ENCODE results near the gene PEBP1. TPM values are rescaled to one million over a fixed set of nuclear protein-coding genes. Genes with fewer than 3 reads are reported as not detected.
A peak's percentile ranks its signal among the peaks of the same experiment; 100 is the strongest.

Gene PEBP1
- total and polyA plus RNA-seq, 11 donors: 295 to 751 (median 420) TPM

- H3K4me1 ChIP-seq: peaks cover 0 to 16% (median 6%) of the 10 kb centered on the region in 12 donors
- H3K27me3 ChIP-seq: no peaks in the 10 kb centered on the region
- no peak for TF ChIP-seq POLR2A (IDR thresholded peaks at IDR 0.05)
- TF ChIP-seq, protein P1, sequence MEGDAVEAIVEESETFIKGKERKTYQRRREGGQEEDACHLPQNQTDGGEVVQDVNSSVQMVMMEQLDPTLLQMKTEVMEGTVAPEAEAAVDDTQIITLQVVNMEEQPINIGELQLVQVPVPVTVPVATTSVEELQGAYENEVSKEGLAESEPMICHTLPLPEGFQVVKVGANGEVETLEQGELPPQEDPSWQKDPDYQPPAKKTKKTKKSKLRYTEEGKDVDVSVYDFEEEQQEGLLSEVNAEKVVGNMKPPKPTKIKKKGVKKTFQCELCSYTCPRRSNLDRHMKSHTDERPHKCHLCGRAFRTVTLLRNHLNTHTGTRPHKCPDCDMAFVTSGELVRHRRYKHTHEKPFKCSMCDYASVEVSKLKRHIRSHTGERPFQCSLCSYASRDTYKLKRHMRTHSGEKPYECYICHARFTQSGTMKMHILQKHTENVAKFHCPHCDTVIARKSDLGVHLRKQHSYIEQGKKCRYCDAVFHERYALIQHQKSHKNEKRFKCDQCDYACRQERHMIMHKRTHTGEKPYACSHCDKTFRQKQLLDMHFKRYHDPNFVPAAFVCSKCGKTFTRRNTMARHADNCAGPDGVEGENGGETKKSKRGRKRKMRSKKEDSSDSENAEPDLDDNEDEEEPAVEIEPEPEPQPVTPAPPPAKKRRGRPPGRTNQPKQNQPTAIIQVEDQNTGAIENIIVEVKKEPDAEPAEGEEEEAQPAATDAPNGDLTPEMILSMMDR (IDR thresholded peaks at IDR 0.05): no peak
- H3K4me3 ChIP-seq: no peak overlapping the region
- 62 to 87% (median 85%) methylated on average over 3 of the region's 3 CpGs for WGBS, 4 donors
- peaks cover 0 to 8% (median 0%) of the 10 kb centered on the region in 9 donors for H3K36me3 ChIP-seq
- no peak overlapping the region for H3K27ac ChIP-seq
- intact Hi-C loops (cut with DNase I): no loop called here
- DNase-seq: no peak
- ATAC-seq: no peak
- no peaks in the 10 kb centered on the region for H3K9me3 ChIP-seq
These were observed 37.5 kb upstream of the PEBP1 start for GRCh38 chr12:118098401-118098800.

DNA sequence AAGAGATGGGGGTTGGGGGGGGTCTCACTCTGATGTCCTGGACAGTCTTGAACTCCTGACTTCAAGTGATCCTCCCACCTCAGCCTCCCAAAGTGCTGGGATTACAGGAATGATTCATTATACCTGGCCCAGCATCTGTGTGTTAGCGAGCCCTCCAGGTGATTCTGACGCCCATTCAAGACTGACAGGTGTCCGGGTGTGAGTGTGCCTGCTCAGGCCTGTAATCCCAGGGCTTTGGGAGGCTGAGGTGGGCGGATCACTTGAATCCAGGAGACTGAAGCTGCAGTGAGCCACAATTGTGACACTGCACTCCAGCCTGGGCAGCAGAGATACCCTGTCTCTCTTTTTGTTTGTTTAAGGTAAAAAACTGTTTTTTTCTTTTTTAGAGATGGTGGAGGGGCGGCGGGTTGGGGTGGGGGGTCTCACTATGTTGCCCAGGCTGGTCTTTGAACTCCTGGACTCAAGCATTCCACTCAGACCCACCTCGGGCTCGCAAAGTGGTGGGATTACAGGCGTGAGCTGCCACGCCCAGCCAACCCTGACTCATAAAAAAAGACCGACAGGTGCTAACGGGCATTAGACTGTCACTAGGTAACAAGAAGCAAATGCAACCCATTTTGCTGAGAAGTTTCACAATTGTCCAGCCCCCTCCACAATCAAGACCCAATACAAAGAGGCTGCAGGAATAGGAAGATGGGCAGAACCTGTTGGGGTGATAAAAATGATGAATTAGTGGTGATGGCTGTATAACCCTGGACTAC, 36.8 kb upstream of the PEBP1 start:
- Histone ChIP-seq H3K4me3 (no peak overlapping the region), H3K4me1 (peaks cover 0 to 19% (median 6%) of the 10 kb centered on the region in 12 donors), H3K27me3 (no peaks in the 10 kb centered on the region), H3K27ac (no peak overlapping the region), H3K36me3 (peaks cover 0 to 8% (median 0%) of the 10 kb centered on the region in 9 donors), H3K9me3 (no peaks in the 10 kb centered on the region)
- no peak for TF ChIP-seq POLR2A (IDR thresholded peaks at IDR 0.05)
- TF ChIP-seq, protein P1 (IDR thresholded peaks at IDR 0.05): no peak
- ATAC-seq (no peak), DNase-seq (no peak)
- WGBS, 4 donors: 94 to 96% (median 95%) methylated on average over 12 of the region's 12 CpGs
- intact Hi-C loops (cut with DNase I): no loop called here

GRCh38 chr12:118101051-118101450, 34.9 kb upstream of the PEBP1 start:
- H3K9me3 ChIP-seq: no peaks in the 10 kb centered on the region
- H3K27ac ChIP-seq: no peak overlapping the region
- ATAC-seq (no peak), DNase-seq (no peak)
- H3K36me3 ChIP-seq: no peaks in the 10 kb centered on the region
- no peak overlapping the region for H3K4me3 ChIP-seq
- TF ChIP-seq, protein P1 (IDR thresholded peaks at IDR 0.05): no peak
- no peak for TF ChIP-seq POLR2A (IDR thresholded peaks at IDR 0.05)
- intact Hi-C loops (cut with DNase I): loop anchor here in 6 of 10 donors (5.0 to 10.0 kb wide), 3 partner anchors 34 to 226 kb away; partner anchors contain the start of gene WSB2 (in 5 of the 6)
- H3K27me3 ChIP-seq: no peaks in the 10 kb centered on the region
- 84 to 90% (median 87%) methylated on average over 3 of the region's 3 CpGs for WGBS, 4 donors
- H3K4me1 ChIP-seq: peaks cover 0 to 19% (median 9%) of the 10 kb centered on the region in 12 donors

- no peak for DNase-seq
- peak overlapping the region in 1 of 12 donors; percentile 99 for H3K4me3 ChIP-seq
- H3K36me3 ChIP-seq: no peaks in the 10 kb centered on the region
- no peaks in the 10 kb centered on the region for H3K27me3 ChIP-seq
- intact Hi-C loops (cut with DNase I): loop anchor here in 7 of 10 donors (2.0 to 10.0 kb wide), 4 partner anchors 35 to 227 kb away; partner anchors contain the start of gene WSB2 (in 6 of the 7)
- peaks cover 0 to 19% (median 9%) of the 10 kb centered on the region in 12 donors for H3K4me1 ChIP-seq
- H3K9me3 ChIP-seq: no peaks in the 10 kb centered on the region
- H3K27ac ChIP-seq: no peak overlapping the region
- 64 to 73% (median 71%) methylated on average over 6 of the region's 6 CpGs for WGBS, 4 donors
- ATAC-seq: no peak
- TF ChIP-seq, protein P1 (IDR thresholded peaks at IDR 0.05): no peak
- TF ChIP-seq POLR2A (IDR thresholded peaks at IDR 0.05): no peak
These were observed 33.9 kb upstream of the PEBP1 start for GRCh38 chr12:118102070-118102469.
